Body of pancreas (tissue), 4 donors: ENCODE data around the gene MAGIX. TPM values are rescaled to one million over a fixed set of nuclear protein-coding genes. Genes with fewer than 3 reads are reported as not detected.

Experiments used
- ATAC-seq: fragments of 150-250 bp; one replicate; pipeline ENCODE4 v1.9.1; 2016
- DNase-seq, 4 donors: peaks; one replicate each; pipeline ENCODE4 v3.0.0-alpha.2; 2019
- H3K27ac ChIP-seq, 4 donors: fragments of 200-600 bp; sonication (generic); 1 replicate in 3 of 4; 2 replicates in 1 of 4; pipeline versions ENCODE4 v1.5.1 to v1.6.1; 2016 to 2019; ENCODE audit warnings: mild to moderate bottlenecking in 1 of 4, mixed read lengths in 1 of 4, moderate library complexity in 1 of 4
- H3K27me3 ChIP-seq, 2 donors: fragments of 200-600 bp; sonication (generic); one replicate each; pipeline ENCODE4 v1.6.0; 2016; ENCODE audit warnings: mild to moderate bottlenecking in 1 of 2
- H3K36me3 ChIP-seq, 2 donors: fragments of 200-600 bp; sonication (generic); replicated peaks in 1 of 2; 2 replicates each; pipeline ENCODE4 v1.5.1; 2016; ENCODE audit warnings: low read depth in 2 of 2; ENCODE audit not compliant: insufficient read depth in 1 of 2
- H3K4me1 ChIP-seq: fragments of 200-600 bp; sonication (generic); one replicate; pipeline ENCODE4 v1.6.0; 2016
- H3K4me3 ChIP-seq, 2 donors: fragments of 200-600 bp; sonication (generic); 1 replicate in 1 of 2; 2 replicates in 1 of 2; pipeline ENCODE4 v1.5.1; 2016 to 2019
- H3K9me3 ChIP-seq, 3 donors: fragments of 200-600 bp; sonication (generic); 1 replicate in 2 of 3; 2 replicates in 1 of 3; pipeline ENCODE4 v1.5.1; 2016
- POLR2A ChIP-seq, 3 donors: fragments of 450-650 bp; IDR thresholded peaks; one replicate each; pipeline ENCODE4 v1.6.1; 2016; ENCODE audit warnings: antibody characterized with exemption in 3 of 3, mild to moderate bottlenecking in 2 of 3
- WGBS, 2 donors: methylation state at CpG; one replicate each; pipeline ENCODE4 v1.1.5; 2017; 5-methylcytosine and 5-hydroxymethylcytosine counted together
- intact Hi-C: fragments of 100-400 bp; cut with DNase I; formaldehyde crosslinking; loops from one replicate; pipeline ENCODE4 v1.15.1; 2023
- total RNA-seq, 2 donors: library from RNA; depleted of rRNA; stranded (reverse); fragments of >200 nt; gene quantifications; one replicate each; pipeline ENCODE4 v1.1.0, GENCODE V29; 2016
- TF ChIP-seq, protein P1 (sequence below), 7 experiments: fragments of 450-650 bp in 4 of 7; fragments of 200-600 bp in 3 of 7; sonication (generic) in 3 of 7; IDR thresholded peaks; one replicate each; pipeline ENCODE4 v1.5.1; 2016 to 2019; ENCODE audit warnings: antibody characterized with exemption in 7 of 7

Gene MAGIX
- total RNA-seq, 2 donors from 2014 or later, result 13.2 to 40.9 TPM

DNA sequence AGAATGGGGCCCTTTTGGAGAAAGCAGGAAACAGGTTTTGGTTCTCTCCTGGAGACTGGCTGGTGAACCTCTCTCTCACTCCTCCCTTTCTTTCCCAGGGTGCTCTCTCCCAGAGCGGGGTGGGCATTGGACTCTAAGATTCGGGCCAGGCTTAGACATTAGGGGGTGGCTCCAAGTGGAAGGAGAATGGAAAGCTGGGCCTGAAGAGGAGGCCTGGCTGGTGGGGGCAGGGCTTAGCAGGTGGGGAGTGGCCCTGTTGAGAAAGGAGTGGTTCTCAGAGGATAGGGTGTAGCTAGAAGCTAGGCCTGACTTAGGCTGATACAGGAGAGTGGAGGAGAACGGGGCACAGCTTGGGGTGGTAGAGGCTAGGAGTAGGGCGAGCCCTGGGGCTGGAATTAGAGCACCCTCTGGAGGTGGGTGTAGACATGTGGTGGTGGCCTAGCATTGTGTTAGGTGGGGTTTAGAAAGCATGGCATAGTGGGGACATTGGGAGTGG, 14.8 kb downstream of the MAGIX start:
- H3K27ac ChIP-seq, result no peak overlapping the region
- DNase-seq, result no peak
- WGBS, 2 donors, result 50 to 76% methylated on average over 3 to 4 of the region's 4 CpGs
- no peak for TF ChIP-seq POLR2A (IDR thresholded peaks at IDR 0.05)
- TF ChIP-seq, protein P1, sequence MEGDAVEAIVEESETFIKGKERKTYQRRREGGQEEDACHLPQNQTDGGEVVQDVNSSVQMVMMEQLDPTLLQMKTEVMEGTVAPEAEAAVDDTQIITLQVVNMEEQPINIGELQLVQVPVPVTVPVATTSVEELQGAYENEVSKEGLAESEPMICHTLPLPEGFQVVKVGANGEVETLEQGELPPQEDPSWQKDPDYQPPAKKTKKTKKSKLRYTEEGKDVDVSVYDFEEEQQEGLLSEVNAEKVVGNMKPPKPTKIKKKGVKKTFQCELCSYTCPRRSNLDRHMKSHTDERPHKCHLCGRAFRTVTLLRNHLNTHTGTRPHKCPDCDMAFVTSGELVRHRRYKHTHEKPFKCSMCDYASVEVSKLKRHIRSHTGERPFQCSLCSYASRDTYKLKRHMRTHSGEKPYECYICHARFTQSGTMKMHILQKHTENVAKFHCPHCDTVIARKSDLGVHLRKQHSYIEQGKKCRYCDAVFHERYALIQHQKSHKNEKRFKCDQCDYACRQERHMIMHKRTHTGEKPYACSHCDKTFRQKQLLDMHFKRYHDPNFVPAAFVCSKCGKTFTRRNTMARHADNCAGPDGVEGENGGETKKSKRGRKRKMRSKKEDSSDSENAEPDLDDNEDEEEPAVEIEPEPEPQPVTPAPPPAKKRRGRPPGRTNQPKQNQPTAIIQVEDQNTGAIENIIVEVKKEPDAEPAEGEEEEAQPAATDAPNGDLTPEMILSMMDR (IDR thresholded peaks at IDR 0.05), result peak in 4 of 7 experiments; percentile 8 to 25 (median 16)
- no peak for ATAC-seq
- H3K4me3 ChIP-seq, result no peak overlapping the region
- H3K4me1 ChIP-seq, result peaks cover 12% of the 10 kb centered on the region
- intact Hi-C loops, result no loop called here
- H3K36me3 ChIP-seq, result no peaks in the 10 kb centered on the region
- H3K27me3 ChIP-seq, result no peaks in the 10 kb centered on the region
- no peaks in the 10 kb centered on the region for H3K9me3 ChIP-seq

DNA sequence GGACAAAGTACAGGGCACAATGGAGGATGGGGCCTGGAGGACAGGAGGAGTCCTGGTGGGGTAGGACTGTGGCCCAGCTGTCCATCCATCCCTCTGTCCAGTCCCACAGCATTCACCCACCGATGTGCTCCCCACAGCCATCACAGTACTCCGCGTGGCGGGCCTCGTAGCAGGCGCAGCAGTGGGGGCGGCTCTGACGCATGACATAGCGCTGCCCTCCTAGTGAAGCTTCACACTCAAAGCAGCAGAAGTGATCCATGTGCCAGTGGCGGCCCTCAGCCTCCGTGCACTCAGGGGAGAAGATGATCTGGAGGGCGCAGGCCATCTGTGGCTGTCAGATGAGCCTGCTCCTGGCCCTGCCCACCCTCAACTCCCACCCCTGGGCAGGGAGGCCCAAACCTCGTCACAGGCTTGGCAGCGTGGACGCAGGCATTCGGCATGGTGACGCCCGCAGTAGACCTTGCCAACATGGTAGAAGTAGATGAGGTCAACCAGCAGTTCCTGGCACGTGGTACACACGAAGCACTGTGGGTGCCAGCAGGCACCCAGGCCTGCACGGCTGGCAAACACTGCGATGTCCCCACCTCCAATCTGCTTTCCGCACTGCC, 15.4 kb downstream of the MAGIX start:
- DNase-seq, result no peak
- 92% methylated on average over 10 of the region's 23 CpGs; no CpG with 5 or more reads in 1 of the 2 donors for WGBS, 2 donors
- H3K36me3 ChIP-seq, result no peaks in the 10 kb centered on the region
- intact Hi-C loops, result no loop called here
- H3K4me1 ChIP-seq, result peaks cover 8% of the 10 kb centered on the region
- TF ChIP-seq POLR2A (IDR thresholded peaks at IDR 0.05), result no peak
- TF ChIP-seq, protein P1 (IDR thresholded peaks at IDR 0.05), result no peak
- no peaks in the 10 kb centered on the region for H3K9me3 ChIP-seq
- H3K27ac ChIP-seq, result no peak overlapping the region
- H3K4me3 ChIP-seq, result no peak overlapping the region
- ATAC-seq, result no peak
- no peaks in the 10 kb centered on the region for H3K27me3 ChIP-seq

DNA sequence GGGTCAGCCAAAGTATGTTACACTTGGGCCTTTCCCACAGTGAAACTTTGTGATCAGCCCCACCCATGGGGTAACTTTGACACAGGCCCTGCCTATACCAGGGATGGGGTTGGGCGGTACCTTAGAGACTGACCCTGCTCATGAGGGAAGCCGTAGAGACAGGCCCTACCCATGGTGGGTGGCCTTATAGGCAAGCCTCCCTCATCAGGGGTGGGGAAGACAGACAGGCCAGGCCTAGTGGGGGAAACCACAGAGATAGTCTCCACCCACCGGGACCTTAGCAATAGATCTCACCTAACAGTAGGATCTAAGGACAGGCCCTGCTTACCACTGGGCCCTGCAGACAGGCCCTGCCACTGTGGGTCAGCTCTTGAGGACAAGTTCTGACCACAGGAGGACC, 16.0 kb downstream of the MAGIX start:
- intact Hi-C loops, result no loop called here
- no peak overlapping the region for H3K27ac ChIP-seq
- DNase-seq (no peak), ATAC-seq (no peak)
- TF ChIP-seq POLR2A (IDR thresholded peaks at IDR 0.05), result no peak
- TF ChIP-seq, protein P1 (IDR thresholded peaks at IDR 0.05), result no peak
- 92 to 100% methylated on average over 2 to 3 of the region's 3 CpGs for WGBS, 2 donors
- H3K36me3 ChIP-seq, result no peaks in the 10 kb centered on the region
- H3K4me1 ChIP-seq, result peaks cover 3% of the 10 kb centered on the region
- H3K4me3 ChIP-seq, result no peak overlapping the region
- H3K9me3 ChIP-seq, result no peaks in the 10 kb centered on the region
- H3K27me3 ChIP-seq, result no peaks in the 10 kb centered on the region

DNA sequence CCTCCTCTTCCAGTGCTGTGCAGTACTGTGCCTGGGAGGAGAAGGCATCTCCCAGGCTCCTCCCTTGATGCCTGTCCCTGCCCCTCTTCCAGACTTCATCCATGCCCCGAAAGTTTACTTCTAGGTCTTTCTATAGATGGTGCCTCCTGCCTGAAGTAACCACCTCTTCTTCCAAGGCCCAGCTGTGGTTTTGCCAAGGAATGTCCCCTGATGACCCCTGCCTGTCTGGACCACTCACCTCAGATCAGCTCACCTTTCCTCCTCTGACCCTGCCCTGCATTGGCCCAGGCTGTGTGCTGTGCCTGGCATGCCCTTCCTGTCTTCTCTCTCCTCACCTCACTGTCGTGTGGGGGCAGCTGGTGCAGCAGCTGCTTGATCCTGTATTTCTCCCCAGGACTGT, 16.8 kb downstream of the MAGIX start:
- peaks cover 4% of the 10 kb centered on the region for H3K4me1 ChIP-seq
- H3K36me3 ChIP-seq, result no peaks in the 10 kb centered on the region
- DNase-seq (peak in 2 of 4 donors; percentile 39 to 49), ATAC-seq (no peak)
- no peak for TF ChIP-seq POLR2A (IDR thresholded peaks at IDR 0.05)
- TF ChIP-seq, protein P1 (IDR thresholded peaks at IDR 0.05), result no peak
- peak overlapping the region in 2 of 4 donors; percentile 12 to 45 for H3K27ac ChIP-seq
- intact Hi-C loops, result no loop called here
- H3K9me3 ChIP-seq, result no peaks in the 10 kb centered on the region
- H3K4me3 ChIP-seq, result no peak overlapping the region
- 63 to 86% methylated on average over 1 to 2 of the region's 2 CpGs for WGBS, 2 donors
- H3K27me3 ChIP-seq, result no peaks in the 10 kb centered on the region
